AG20443 (cell line): ENCODE results near the gene NFATC2.

ENCODE experiments used
- DNase-seq: peaks from one replicate; pipeline ENCODE4 v3.0.0; 2012; ENCODE audit warnings: low spot score, mixed read lengths

NFATC2 gene

DNA sequence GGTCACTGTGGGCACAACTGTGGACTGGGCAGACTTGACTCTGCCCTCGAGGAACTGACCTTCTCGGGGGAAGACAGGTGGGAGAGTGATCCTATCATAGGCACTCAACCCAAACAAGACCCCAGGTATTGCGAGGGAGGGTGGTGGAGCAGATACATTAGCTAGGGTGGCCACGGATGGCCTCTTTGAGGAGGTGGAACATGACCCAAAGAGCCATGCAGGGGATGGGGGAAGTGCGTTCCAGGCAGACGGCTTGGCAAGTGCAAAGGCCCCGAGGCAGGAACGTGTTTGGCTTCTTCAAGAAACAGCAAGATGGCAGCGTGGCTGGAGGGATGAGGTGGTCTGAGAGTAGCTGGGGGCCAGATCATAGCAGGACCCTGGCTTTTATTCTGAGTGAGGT, 167.6 kb downstream of the NFATC2 start:
- DNase-seq, result no peak

DNA sequence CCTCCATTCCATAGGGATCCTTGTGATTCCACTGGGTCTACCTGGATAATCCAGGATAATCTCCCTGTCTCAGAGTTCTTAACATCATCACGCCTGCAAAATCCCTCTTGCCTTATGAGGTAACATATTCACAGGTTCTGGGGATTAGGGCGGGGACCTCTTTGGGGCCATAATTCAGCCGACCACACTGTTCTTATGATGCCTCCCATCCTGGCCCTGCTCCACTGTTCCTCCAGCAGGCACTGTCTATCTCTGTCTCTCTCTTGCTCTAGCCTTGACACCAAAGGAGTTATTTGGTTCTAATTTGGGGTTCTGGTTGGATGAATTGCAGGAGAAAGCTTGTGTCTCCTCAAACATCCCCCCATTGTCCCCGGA, 168.1 kb downstream of the NFATC2 start:
- DNase-seq, result no peak

DNA sequence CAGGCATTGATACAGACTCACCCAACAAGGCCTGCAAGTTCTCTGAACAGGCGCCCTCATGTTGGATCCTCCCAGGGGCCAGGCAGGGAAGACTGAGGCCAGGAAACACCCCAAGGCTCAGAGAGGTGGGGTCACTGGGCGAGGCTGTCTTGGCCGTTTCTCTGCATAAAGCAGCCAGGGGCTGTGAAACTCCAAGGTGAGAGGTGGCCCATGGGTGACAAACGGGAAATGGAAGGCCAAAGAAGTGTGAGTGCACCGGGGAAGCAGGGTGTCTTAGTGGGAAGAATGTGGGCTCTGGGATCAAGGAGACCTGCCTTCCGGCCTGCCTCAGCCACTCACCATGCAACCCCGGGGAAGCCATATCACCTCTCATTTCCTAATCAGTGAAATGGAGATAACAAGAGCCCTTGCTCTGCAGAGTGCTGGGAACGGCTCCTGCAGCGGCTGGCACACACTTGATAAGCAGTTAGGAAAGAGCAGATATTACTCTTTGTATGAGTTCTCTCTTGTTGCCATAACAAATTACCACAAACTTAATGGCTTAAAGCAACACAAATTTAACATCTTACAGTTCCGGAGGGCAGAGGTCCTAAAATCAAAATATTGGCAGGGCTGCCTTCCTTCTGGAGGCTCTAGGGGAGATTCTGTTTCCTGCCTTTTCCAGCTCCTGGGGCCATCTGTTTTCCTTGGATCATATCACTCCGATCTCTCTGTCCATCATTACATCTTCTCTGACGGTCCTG, 168.6 kb downstream of the NFATC2 start:
- DNase-seq, result no peak

DNA sequence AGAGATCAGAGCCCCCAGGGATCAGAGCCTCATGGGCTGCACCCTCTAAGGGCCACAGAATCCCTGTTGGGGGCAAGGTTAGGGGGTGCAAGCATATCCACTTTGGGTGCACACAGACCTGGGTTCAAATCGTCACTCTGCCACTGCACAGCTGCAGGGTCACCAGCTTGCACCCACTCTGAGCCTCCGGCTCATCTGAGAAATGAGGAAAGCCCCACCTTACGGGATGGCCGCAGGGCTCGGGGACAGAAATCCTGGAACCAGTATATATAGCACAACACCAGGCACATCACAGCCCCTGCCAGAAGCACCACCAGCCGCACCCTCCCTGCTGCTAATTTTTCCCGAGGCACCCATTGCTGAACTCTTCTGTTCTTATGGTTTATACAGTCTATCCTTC, 169.6 kb downstream of the NFATC2 start:
- no peak for DNase-seq

DNA sequence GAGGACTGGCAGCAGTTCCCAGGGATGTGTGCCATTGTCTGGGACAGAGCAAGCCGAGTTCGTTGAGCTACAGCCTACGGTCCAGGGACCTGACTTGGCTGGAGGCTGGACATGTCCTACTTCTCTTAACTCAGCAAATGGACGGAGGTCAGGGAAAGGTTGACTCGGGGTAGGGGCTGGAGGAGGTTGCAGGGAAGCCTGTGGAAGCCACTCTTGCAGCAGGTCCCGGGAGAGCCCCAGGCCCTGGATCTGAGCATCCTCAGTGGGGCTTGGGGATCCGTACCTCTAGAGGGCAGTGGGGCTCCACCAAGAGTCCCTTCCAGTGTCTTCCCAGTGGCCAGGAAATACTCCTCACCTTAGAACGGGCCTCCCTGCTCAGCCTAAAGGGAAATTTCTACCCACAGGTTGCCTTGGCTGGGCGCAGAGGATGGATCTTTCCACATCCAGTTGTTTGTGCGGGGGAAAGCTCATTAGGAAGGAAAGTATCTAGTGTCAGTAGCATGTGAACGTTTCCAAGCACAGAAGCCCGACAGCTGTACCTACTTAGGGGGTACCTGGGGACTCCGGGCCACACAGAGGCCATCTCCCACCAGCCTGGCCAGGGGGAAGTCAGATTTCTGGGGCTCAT, 170.2 kb downstream of the NFATC2 start:
- DNase-seq, result peak; percentile 89

DNA sequence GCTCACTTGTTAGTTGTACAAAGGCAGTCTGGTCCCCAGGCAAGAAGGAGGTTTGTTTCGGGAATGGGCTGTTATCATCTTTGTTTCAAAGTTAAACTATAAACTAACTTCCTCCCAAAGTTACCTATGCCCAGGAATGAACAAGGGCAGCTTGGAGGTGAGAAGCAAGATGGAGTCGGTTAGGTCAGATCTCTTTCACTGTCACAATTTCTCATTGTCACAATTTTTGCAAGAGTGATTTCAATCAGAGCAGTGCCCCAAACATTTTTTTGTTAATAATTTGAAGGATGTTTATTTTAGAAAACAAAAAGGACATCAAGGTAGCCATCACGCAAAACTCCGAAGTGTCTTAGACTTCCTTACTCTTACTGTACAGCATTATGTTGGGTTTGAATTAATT, 170.8 kb downstream of the NFATC2 start:
- no peak for DNase-seq

DNA sequence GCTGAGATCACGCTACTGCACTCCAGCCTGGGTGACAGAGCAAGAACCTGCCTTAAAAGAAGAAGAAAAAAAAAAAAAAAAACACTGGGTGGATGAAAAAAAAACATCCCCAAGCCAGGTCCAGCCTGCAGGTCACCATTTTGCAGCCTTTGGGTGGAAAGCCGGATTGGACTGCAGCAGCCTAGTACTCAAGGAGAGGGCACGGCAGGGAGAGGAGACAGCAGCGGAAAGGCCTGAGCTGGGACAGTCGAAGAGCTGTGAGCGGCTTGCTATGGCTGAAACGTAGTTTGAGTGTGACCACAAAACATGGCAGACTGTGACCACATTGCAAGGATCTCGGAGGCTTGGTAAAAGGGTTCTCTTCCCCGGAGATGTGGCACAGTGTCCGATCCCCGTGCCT, 173.0 kb downstream of the NFATC2 start:
- DNase-seq, result no peak

DNA sequence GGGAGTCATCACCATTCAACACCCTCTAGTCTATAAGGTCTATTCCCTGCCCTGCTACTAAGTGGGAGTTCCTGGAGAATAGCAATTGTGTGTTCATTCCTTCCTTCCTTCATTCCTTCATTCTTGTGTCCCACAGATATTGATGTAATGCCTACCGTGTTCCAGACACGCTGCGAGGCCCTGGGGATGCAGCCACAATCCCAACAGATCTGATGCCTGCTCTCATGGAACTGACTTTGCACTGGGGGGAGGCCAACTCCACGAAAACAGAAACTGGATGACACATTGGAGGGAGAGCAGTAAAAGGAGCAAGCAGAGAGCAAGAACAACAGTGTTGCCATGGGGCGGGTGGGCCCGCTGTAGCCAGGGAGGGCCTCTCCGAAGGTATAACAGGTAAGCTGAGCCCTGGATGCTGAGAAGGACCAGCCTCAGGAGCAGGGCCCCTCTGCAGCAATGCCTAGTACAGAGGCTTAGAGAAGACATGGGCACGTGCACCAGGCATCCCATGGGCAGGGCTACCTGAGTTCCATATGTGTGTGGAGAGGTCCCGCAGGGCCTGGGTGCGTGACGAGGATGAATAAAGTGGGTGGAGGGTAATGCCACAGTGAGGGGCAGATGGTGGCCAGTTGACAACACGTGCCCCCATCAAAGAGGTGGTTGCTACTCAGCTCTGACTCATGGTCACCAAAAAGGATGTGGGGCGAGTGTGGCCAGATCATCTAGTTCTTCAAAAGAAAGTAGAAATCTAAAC, 173.9 kb downstream of the NFATC2 start:
- DNase-seq, result no peak

DNA sequence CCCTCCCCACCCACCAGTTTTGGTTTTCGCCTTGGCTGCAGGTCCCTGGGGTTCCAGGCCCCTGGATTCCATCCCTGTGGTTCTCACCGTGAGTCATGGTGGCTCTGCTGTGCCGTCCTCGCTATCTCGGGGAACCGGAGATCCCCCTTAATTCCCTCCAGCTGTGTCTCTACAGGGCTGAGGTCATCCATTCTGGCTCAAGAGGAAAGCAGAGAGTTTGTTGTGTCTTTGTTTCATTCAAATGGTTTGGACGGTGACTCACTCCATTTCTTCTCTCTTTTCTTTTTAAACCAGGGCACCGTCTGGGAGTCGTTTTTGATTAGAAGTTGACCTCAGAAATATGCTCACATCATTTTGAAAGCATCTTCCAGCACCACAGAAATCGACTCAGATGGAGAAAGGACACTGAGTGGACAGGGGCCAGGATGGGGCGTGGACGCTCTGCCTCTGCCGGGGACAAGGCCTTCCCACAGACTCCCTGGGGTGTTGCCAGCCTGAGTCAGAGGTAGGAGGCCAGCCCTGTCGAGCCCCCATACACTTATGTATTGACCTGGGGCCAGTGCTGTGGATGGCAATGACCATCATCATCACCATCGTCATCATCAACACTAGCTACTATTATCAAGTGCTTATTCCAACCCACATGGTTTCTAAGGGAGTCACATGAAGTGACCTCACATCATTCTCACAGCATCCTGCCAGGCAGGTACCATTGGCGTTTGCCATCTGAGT, 176.2 kb downstream of the NFATC2 start:
- DNase-seq, result peak; percentile 96

DNA sequence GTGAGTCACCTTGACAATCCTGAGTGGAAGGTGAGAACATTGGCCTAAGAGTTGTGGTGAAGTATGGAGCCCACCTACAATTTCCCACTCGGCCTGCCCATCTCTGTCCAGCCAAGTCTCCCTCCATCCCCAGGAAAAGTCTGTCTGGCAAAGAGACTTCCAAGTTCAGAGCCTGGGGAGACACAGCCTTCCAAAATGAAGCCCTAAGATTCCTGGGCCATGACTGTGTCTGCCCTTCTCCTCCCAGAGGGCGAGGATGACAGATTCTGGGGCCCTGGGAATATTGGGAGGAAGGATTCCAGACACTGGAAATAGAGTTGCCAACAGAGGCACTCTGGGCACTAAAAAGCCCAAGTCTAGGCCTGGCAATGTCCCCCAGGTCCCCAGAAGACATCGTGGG, 176.8 kb downstream of the NFATC2 start:
- DNase-seq, result peak; percentile 82

DNA sequence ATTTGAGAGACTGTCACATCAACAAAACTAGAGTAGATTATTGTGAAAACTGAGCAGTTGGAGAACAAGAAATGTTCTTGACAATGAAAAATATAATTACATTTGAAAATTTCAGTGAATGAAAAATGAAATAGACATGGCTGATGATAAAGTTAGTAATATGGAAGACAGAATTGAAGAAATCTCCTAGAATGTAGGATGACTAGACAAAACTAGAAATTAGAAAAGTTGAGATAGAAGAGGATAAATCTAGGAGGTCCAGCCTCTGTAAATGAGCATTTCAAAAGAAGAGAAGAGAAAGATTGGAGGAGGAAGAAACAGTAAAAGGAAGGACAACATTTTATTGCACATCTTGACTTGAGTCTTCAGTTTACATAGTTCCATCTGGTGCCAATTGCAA, 178.7 kb downstream of the NFATC2 start:
- DNase-seq, result no peak

DNA sequence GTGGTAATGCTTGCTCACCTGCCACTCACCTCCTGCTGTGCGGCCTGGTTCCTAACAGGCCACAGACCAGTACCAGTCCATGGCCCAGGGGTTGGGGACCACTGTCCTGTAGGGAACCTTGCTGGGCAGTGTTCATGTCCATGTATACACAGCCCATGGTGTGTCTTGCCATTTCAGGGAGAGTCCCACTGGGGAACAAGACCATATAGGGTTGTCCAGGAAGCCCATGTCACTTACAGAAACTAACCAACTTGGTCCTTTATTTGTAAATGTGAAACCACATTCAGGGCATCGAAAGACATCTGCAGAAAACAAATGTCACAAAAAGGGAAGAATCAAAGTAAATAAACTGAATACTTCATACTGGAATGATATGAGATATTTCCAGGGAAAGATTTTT, 179.1 kb downstream of the NFATC2 start:
- DNase-seq, result no peak

DNA sequence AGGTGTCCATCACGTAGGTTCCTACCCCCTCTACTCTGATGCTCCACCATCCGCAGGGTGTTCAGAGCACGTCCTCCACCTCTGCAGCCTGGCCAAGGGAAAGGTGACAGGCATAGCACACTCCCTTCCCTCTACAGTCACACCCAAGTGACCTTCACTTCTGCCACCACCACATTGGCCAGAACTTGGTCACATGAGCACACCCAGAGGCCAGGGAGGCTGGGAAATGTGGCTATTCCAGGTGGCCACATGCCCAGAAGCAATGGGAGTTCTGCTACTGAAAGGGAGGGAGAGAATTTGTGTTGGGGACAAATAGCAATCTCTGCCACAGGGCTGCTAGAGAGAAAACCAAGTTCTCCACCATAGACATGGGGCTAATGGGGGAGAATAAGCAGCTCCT, 180.3 kb downstream of the NFATC2 start:
- DNase-seq, result no peak

DNA sequence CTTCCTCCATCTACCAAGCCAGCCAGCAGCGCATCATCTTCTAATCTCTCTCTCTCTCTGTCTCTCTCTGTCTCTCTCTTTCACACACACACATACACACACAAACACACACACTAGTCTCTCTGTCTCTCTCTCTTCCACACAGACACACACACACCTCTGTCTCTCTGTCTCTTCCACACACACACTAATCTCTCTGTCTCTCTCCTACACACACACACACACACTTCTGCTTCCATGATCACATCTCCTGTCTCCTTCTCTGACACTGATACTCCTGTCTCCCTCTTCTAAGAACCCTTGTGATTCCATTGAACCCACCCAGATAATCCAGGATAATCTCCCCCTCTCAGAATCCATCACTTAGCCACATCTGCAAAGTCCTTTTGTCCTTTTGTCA, 181.3 kb downstream of the NFATC2 start:
- DNase-seq, result no peak

DNA sequence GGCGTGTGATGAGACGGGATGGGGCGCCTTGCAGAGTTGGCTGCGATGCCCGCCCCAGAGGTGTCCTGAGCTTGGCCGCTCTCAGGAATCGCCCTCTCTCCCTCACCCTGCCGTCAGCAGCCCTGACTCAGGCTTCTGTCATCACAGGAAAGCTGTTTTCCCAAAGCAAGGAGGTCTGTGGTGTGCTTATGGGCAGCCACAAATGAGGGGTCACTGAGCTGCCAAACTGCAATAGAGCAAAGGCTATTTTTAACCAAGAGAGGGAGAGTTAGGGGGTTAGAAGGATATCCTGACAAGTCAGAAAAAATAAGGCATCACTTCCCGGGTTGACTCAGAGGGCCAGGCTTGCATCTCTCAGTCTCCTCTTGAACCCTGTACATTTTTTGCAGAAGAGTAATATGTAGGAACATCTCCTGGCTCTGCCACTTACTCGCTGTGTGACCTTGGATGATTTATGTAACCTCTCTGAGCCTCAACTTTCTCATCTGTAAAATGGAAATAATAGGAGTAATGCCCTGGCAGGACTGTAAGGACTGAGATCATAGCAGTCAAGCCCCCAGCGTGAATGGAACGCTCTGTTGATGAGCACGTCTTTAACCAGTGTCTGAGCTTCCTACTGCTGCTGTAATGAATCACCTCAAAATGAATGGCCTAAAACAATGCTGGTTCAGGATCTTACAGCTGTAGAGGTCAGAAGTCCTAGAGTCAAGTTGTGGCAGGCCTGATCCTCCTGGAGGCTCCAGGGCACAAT, 181.9 kb downstream of the NFATC2 start:
- peak; percentile 88 for DNase-seq

DNA sequence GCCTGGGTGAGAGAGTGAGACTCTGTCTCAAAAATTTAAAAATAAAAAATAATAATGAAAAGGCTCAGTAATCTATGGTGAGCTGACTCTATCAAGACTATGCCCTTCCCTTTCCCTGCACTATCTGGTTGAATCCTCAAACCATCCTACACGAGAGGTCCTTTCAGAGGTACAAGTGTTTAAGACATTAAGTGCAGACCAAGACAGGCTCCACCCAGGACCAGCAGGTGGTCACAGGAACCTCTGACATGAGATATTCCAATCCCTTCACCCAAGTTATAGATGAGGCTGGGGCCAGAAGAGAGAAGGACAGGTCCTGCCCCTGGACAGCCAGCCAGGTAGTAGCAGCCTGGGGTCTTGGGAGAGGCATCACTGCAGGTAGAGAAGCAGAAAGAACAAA, 182.6 kb downstream of the NFATC2 start:
- DNase-seq, result no peak

DNA sequence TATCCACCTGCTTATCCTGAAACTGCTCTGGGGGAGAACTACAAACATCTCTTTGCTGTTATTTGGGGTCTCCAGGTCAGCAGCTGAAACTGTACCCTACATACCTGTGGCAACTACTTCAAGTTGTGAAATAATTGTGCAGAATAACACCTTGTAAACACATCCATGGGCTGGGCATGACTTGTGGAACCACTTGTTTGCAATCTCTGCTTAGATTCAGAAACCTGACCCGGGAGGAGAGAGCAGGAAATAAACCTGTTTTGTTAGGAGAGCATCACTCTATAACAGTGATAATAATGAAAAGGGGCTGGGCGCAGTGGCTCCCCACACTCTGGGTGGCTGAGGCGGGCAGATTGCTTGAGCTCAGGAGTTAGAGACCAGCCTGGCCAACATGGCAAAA, 183.1 kb downstream of the NFATC2 start:
- DNase-seq, result no peak

DNA sequence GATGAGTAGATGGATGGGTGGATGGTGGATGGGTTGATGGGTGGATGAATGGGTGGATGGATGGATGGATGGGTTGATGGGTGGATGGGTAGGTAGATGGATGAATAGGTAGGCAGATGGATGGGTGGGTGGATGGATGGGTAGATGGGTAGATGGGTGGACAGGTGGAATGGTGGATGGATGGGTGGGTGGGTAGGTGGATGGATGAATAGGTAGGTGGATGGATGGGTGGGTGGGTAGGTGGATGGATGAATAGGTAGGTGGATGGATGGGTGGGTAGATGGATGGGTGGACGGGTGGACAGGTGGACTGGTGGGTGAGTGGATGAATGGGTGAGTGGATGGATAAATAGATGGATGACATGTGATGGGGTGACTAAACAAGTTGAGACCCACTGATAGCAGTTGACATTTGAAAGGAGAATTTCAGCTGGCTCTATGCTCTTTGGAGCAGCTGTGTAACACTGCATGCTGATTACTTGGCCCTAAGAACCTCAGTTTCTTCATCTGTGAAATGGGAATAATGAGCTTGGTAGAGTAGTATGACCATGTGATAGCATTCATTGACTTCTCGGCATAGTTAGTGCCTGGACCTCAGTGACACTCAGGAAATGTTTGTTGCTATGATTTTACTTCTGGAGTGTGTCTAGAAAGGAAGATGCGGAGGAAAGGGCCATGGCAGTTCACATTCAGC, 184.3 kb downstream of the NFATC2 start:
- no peak for DNase-seq

DNA sequence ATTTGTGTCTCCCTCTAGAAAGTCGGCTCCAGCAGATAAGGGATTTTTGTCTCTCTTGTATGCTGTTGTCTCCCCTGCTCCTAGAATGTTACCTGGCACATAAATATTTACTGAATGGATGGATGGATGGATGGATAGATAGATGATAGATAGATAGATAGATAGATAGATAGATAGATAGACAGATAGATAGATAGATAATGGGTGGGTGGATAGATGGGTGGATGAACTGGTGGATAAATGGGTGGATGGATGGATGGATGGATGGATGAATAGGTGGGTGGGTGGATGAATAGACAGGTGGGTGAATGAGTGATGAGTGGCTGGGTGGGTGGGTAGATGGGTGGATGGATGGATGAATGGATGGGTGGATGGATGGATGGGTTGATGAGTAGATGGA, 185.0 kb downstream of the NFATC2 start:
- DNase-seq, result no peak

DNA sequence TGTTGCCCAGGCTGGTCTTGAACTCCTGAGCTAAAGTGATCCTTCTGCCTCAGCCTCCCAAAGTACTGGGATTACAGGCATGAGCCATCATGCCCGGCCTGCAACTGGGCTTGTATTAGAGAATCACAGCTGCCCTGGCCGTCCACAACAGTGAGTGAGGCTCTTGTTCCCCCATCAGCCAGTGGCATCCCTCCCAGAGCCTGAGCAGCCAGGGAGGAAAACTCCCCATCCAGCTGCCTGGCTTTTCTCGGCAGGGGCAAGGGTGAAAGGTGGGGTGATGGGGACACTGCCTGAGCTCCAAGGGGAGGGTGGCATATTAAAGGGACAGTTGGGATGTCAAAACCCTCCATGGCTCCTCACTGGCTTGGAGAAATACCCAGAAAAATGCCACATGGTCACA, 185.6 kb downstream of the NFATC2 start:
- no peak for DNase-seq

DNA sequence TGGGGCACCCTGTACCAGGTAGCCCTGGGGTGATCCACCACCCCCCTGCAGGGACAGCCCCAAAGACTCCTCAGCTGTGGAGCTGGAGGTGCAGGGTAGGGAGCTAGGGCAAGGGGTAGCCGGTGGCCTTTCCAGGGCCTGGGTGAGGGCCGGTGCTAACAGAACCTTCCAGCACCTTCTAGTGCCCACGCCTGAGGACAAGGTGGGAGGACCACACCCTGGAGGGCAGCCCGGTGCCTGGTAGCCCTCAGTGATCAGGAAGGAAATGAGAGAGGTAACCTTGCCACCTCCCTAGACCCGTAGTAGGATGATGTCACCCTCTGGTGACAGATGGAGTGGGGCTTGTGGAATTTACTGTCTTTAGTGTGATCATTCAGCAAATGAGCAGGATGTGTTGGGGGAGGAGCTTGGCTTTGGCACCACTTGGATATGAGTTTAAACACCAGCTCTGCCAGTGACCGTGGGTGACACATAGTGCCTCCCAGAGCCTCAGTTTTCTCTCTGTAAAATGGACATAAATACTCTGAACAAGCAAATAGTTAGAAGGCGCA, 187.7 kb downstream of the NFATC2 start:
- DNase-seq, result peak; percentile 65
